Kidney (tissue), 14 donors: ENCODE measurements around the gene SARM1. TPM values are rescaled to one million over a fixed set of nuclear protein-coding genes. Genes with fewer than 3 reads are reported as not detected.

Source experiments
- DNase-seq, 5 donors: peaks; one replicate each; pipeline ENCODE4 v3.0.0-alpha.2; 2013 to 2020
- FAIRE-seq: peaks from 2 replicates; lab custom pipeline; 2012; peaks lifted over from hg19 to GRCh38; lab: Jason Lieb, UNC
- H3K27ac ChIP-seq, 2 donors: one replicate each; pipeline ENCODE4 v1.7.0; 2013; ENCODE audit warnings: low read depth in 2 of 2, low read length in 2 of 2, inconsistent platforms in 1 of 2
- H3K27me3 ChIP-seq: one replicate; pipeline ENCODE4 v1.7.1; 2013; ENCODE audit warnings: low read length, inconsistent platforms; ENCODE audit not compliant: control insufficient read depth, insufficient read depth
- H3K36me3 ChIP-seq, 3 donors: one replicate each; pipeline versions ENCODE4 v1.7.0 to v1.7.1; 2013; ENCODE audit warnings: low read length in 3 of 3, control low read depth in 1 of 3, inconsistent platforms in 1 of 3; ENCODE audit not compliant: insufficient read depth in 3 of 3, control insufficient read depth in 2 of 3
- H3K4me1 ChIP-seq, 3 donors: one replicate each; pipeline versions ENCODE4 v1.7.0 to v1.7.1; 2013; ENCODE audit warnings: low read length in 3 of 3, inconsistent platforms in 1 of 3, low read depth in 1 of 3; ENCODE audit not compliant: control insufficient read depth in 2 of 3, insufficient read depth in 2 of 3
- H3K4me3 ChIP-seq, 3 donors: one replicate each; pipeline versions ENCODE4 v1.7.0 to v1.8.1; 2013; ENCODE audit warnings: low read length in 3 of 3, control low read depth in 1 of 3, inconsistent platforms in 1 of 3
- H3K9ac ChIP-seq, 3 donors: one replicate each; pipeline versions ENCODE4 v1.7.0 to v1.7.1; 2013; ENCODE audit warnings: low read length in 3 of 3, control low read depth in 1 of 3, inconsistent platforms in 1 of 3
- H3K9me3 ChIP-seq, 3 donors: one replicate each; pipeline versions ENCODE4 v1.7.0 to v1.7.1; 2013; ENCODE audit warnings: low read length in 3 of 3, control low read depth in 1 of 3, inconsistent platforms in 1 of 3; ENCODE audit not compliant: control insufficient read depth in 2 of 3, insufficient read depth in 1 of 3
- CTCF ChIP-seq: IDR thresholded peaks from 3 replicates; pipeline ENCODE4 v1.5.1; 2012; ENCODE audit warnings: mild to moderate bottlenecking, moderate library complexity, borderline replicate concordance; ENCODE audit not compliant: insufficient read depth; ENCODE audit errors: extremely low read depth
- intact Hi-C: fragments of 100-400 bp; cut with DNase I; formaldehyde crosslinking; loops from one replicate; pipeline ENCODE4 v1.11.1; 2022
- polyA plus RNA-seq: library from polyadenylated mRNA; stranded (reverse); fragments of 350-450 nt; fragmentation: Illumina TruSeq; extraction: RNeasy Lipid Tissue Mini Kit (QIAGEN cat#74804); gene quantifications from one replicate; pipeline ENCODE4 v1.2.3, GENCODE V29; 2014; ENCODE audit warnings: low read depth, low replicate concordance; ENCODE audit not compliant: insufficient read depth
- total RNA-seq: library from RNA; stranded (reverse); fragmentation: NEBNext Ultra II Directional; extraction: Animal tissue kit (Norgen Biotek cat#: 25700); gene quantifications from one replicate; pipeline ENCODE4 v1.2.1, GENCODE V29; 2021
- donor health status: control.
- donor health status: control.
- donor health status: control.
- donor health status: control.
- donor health status: control.
- donor health status: DM: yes; HTN: yes; CAD: no.
- donor health status: Normal renal cell carcinoma (clear cell type).

Gene SARM1
- total and polyA plus RNA-seq, 2 donors from 2014 or later = 10.4 to 23.8 TPM

GRCh38 chr17:28391401-28391800 is 19.9 kb downstream of the SARM1 start:
- FAIRE-seq (no peak), DNase-seq (no peak)
- Histone ChIP-seq H3K9ac (no peak overlapping the region), H3K4me3 (no peak overlapping the region), H3K9me3 (no peaks in the 10 kb centered on the region), H3K27ac (no peak overlapping the region), H3K36me3 (peaks cover 6 to 26% (median 19%) of the 10 kb centered on the region in 3 donors), H3K4me1 (no peaks in the 10 kb centered on the region), H3K27me3 (no peaks in the 10 kb centered on the region)
- no peak for TF ChIP-seq CTCF
- intact Hi-C loops = no loop called here

GRCh38 chr17:28392491-28392890 is 21.0 kb downstream of the SARM1 start:
- Histone ChIP-seq H3K36me3 (peaks cover 6 to 26% (median 19%) of the 10 kb centered on the region in 3 donors), H3K27ac (no peak overlapping the region), H3K9ac (no peak overlapping the region), H3K4me3 (no peak overlapping the region), H3K4me1 (peaks cover 0 to 3% (median 0%) of the 10 kb centered on the region in 3 donors), H3K9me3 (no peaks in the 10 kb centered on the region), H3K27me3 (no peaks in the 10 kb centered on the region)
- DNase-seq (no peak), FAIRE-seq (no peak)
- intact Hi-C loops = no loop called here
- no peak for TF ChIP-seq CTCF

GRCh38 chr17:28394337-28395116 is 23.0 kb downstream of the SARM1 start:
- Histone ChIP-seq H3K27ac (no peak overlapping the region), H3K27me3 (no peaks in the 10 kb centered on the region), H3K36me3 (peaks cover 6 to 20% (median 15%) of the 10 kb centered on the region in 3 donors), H3K9ac (no peak overlapping the region), H3K4me3 (no peak overlapping the region), H3K4me1 (peaks cover 0 to 18% (median 4%) of the 10 kb centered on the region in 3 donors), H3K9me3 (no peaks in the 10 kb centered on the region)
- intact Hi-C loops = no loop called here
- no peak for TF ChIP-seq CTCF
- no peak for FAIRE-seq
- DNase-seq = no peak
